GM21529 (cell line): ENCODE data around the gene STX8.
"Not testable (repeated sequence)": the region's sequence is repeated elsewhere in the genome, so short reads cannot be mapped to it uniquely, and the experiment has no call there.

Source experiments
- ATAC-seq: cut with Tn5 transposase; IDR thresholded peaks from one replicate; pipeline ENCODE4 v1.9.1; 2021; ENCODE audit not compliant: unreplicated experiment

STX8 gene

GRCh38 chr17:9355846-9356245 lies 219.8 kb downstream of the STX8 start:
- no peak for ATAC-seq

GRCh38 chr17:9355231-9355630 lies 220.4 kb downstream of the STX8 start:
- ATAC-seq, result not testable (repeated sequence)

- ATAC-seq, result no peak
Observed at GRCh38 chr17:9350080-9350479, 225.5 kb downstream of the STX8 start.

- ATAC-seq, result no peak
Observed at GRCh38 chr17:9346296-9346926, 229.2 kb downstream of the STX8 start.

GRCh38 chr17:9343516-9343915 lies 232.1 kb downstream of the STX8 start:
- no peak for ATAC-seq

GRCh38 chr17:9342225-9342624 lies 233.4 kb downstream of the STX8 start:
- no peak for ATAC-seq

- ATAC-seq, result no peak
Observed at GRCh38 chr17:9339958-9340357, 235.7 kb downstream of the STX8 start.

- ATAC-seq, result not testable (repeated sequence)
Observed at GRCh38 chr17:9339482-9339881, 236.1 kb downstream of the STX8 start.

- no peak for ATAC-seq
Observed at GRCh38 chr17:9336817-9337216, 238.8 kb downstream of the STX8 start.

- no peak for ATAC-seq
Observed at GRCh38 chr17:9334536-9335446, 240.8 kb downstream of the STX8 start.

- ATAC-seq, result no peak
Observed at GRCh38 chr17:9332132-9332494, 243.5 kb downstream of the STX8 start.

GRCh38 chr17:9331279-9332131 lies 244.1 kb downstream of the STX8 start:
- no peak for ATAC-seq

GRCh38 chr17:9330611-9331271 lies 244.9 kb downstream of the STX8 start:
- ATAC-seq, result no peak

GRCh38 chr17:9330141-9330540 lies 245.5 kb downstream of the STX8 start:
- ATAC-seq, result no peak

GRCh38 chr17:9329251-9329921 lies 246.2 kb downstream of the STX8 start:
- ATAC-seq, result no peak

- ATAC-seq, result no peak
Observed at GRCh38 chr17:9324864-9325263, 250.8 kb downstream of the STX8 start.

GRCh38 chr17:9322326-9322725 lies 253.3 kb downstream of the STX8 start:
- ATAC-seq, result no peak

- ATAC-seq, result no peak
Observed at GRCh38 chr17:9321890-9322289, 253.7 kb downstream of the STX8 start.

- no peak for ATAC-seq
Observed at GRCh38 chr17:9315360-9315759, 260.3 kb downstream of the STX8 start.

GRCh38 chr17:9313346-9313745 lies 262.3 kb downstream of the STX8 start:
- no peak for ATAC-seq
